ENCODE results near the gene FBXO31. TPM values are rescaled to one million over a fixed set of nuclear protein-coding genes. Genes with fewer than 3 reads are reported as not detected.

FBXO31 gene
- total and polyA plus RNA-seq, 2 of the 13 experiments (the other 11 are each of a cell fraction or from before 2014, with no cell fraction given): 92.4 to 101 TPM

GRCh38 chr16:87391950-87392820 lies 8.6 kb upstream of the FBXO31 start, which contains the start of gene MAP1LC3B (continued):
- TF ChIP-seq ZNF512B (CRISPR knock-in tag; IDR thresholded peaks at IDR 0.05; ENCODE audit: borderline replicate concordance) (no peak), EHMT2 (IDR thresholded peaks at IDR 0.05; ENCODE audit: borderline replicate concordance, low read depth, low read length) (no peak), ZNF275 (CRISPR knock-in tag; IDR thresholded peaks at IDR 0.05; ENCODE audit: borderline replicate concordance) (peak; percentile 55), MBNL3 (CRISPR knock-in tag; conservative IDR thresholded peaks at IDR 0.05) (no peak), RBM39 (IDR thresholded peaks at IDR 0.05; ENCODE audit: low read depth, low read length, poor library complexity, severe bottlenecking) (peak; percentile 30), HMGXB4 (CRISPR knock-in tag; IDR thresholded peaks at IDR 0.05; ENCODE audit: borderline replicate concordance in 1 of 2, low read depth in 1 of 2) (peak in 1 of 2 experiments; percentile 85; a peak in 3 of 4 replicates), NR3C1 (CRISPR knock-in tag; IDR thresholded peaks at IDR 0.05) (no peak), ZNF879 (CRISPR knock-in tag; IDR thresholded peaks at IDR 0.05) (no peak), ZNF672 (CRISPR knock-in tag; IDR thresholded peaks at IDR 0.05) (0 out of 2 replicates have a peak, but pooled peaks have one; percentile 64), PHF5A (CRISPR knock-in tag; IDR thresholded peaks at IDR 0.05; ENCODE audit: low read depth, unreplicated experiment) (peak; percentile 91), KDM5B (CRISPR knock-in tag; IDR thresholded peaks at IDR 0.05; ENCODE audit: borderline replicate concordance) (peak; percentile 95), ZBED4 (CRISPR knock-in tag; IDR thresholded peaks at IDR 0.05; ENCODE audit: borderline replicate concordance) (peak; percentile 78), ZNF7 (CRISPR knock-in tag; IDR thresholded peaks at IDR 0.05) (peak; percentile 36; the same call in 1 of the 2 replicates), ZNF569 (CRISPR knock-in tag; IDR thresholded peaks at IDR 0.05; ENCODE audit: borderline replicate concordance) (no peak), ZNF580 (CRISPR knock-in tag; IDR thresholded peaks at IDR 0.05; ENCODE audit: borderline replicate concordance, low read depth) (peak; percentile 91), ZNF441 (CRISPR knock-in tag; IDR thresholded peaks at IDR 0.05; ENCODE audit: borderline replicate concordance) (no peak; the same call in 1 of the 2 replicates), ZNF331 (CRISPR knock-in tag; IDR thresholded peaks at IDR 0.05) (peak; percentile 93)

Data from HepG2 (cell line).